ENCODE results near the gene ACOT12.
"Not testable (repeated sequence)": the region's sequence is repeated elsewhere in the genome, so short reads cannot be mapped to it uniquely, and the experiment has no call there.

Gene ACOT12

GRCh38 chr5:81393783-81394718 is at the start of gene ACOT12:
Gene ACOT12 (minus strand): TSS chr5:81394134. CDS start chr5:81394114, 20 bp downstream.
- DNase-seq (ENCODE audit: low spot score) (no peak), FAIRE-seq (no peak)

- no peak for DNase-seq (ENCODE audit: low spot score)
- no peak for FAIRE-seq
These were observed 41.1 kb upstream of the ACOT12 start for GRCh38 chr5:81435023-81435422.

GRCh38 chr5:81429985-81430384 is 36.1 kb upstream of the ACOT12 start:
- DNase-seq (ENCODE audit: low spot score) (no peak), FAIRE-seq (no peak)

GRCh38 chr5:81429363-81429762 is 35.4 kb upstream of the ACOT12 start:
- FAIRE-seq: no peak
- no peak for DNase-seq (ENCODE audit: low spot score)

- no peak for FAIRE-seq
- DNase-seq (ENCODE audit: low spot score): no peak
These were observed 34.9 kb upstream of the ACOT12 start for GRCh38 chr5:81428861-81429260.

- FAIRE-seq: no peak
- DNase-seq (ENCODE audit: low spot score): no peak
These were observed 34.5 kb upstream of the ACOT12 start for GRCh38 chr5:81428446-81428845.

GRCh38 chr5:81427566-81427965 is 33.6 kb upstream of the ACOT12 start:
- FAIRE-seq: no peak
- no peak for DNase-seq (ENCODE audit: low spot score)

- DNase-seq (ENCODE audit: low spot score) (no peak), FAIRE-seq (no peak)
These were observed 32.6 kb upstream of the ACOT12 start for GRCh38 chr5:81426359-81427030.

- DNase-seq (ENCODE audit: low spot score): no peak
These were observed 31.6 kb upstream of the ACOT12 start for GRCh38 chr5:81425569-81425968.

GRCh38 chr5:81424728-81425127 is 30.8 kb upstream of the ACOT12 start:
- FAIRE-seq (no peak), DNase-seq (ENCODE audit: low spot score) (no peak)

More at GRCh38 chr5:81425569-81425968, 31.6 kb upstream of the ACOT12 start:
- peak; percentile 50 for FAIRE-seq

GRCh38 chr5:81422671-81423070 is 28.7 kb upstream of the ACOT12 start:
- FAIRE-seq (no peak), DNase-seq (ENCODE audit: low spot score) (no peak)

GRCh38 chr5:81420039-81420667 is 26.2 kb upstream of the ACOT12 start:
- DNase-seq (ENCODE audit: low spot score) (peak; percentile 72), FAIRE-seq (peak; percentile 88)

- no peak for DNase-seq (ENCODE audit: low spot score)
- no peak for FAIRE-seq
These were observed 24.7 kb upstream of the ACOT12 start for GRCh38 chr5:81418606-81419005.

- DNase-seq (ENCODE audit: low spot score) (no peak), FAIRE-seq (no peak)
These were observed 23.1 kb upstream of the ACOT12 start for GRCh38 chr5:81417052-81417451.

- DNase-seq (ENCODE audit: low spot score) (no peak), FAIRE-seq (no peak)
These were observed 16.0 kb upstream of the ACOT12 start for GRCh38 chr5:81409896-81410295.

GRCh38 chr5:81409361-81409760 is 15.4 kb upstream of the ACOT12 start:
- no peak for FAIRE-seq
- no peak for DNase-seq (ENCODE audit: low spot score)

- DNase-seq (ENCODE audit: low spot score): no peak
- no peak for FAIRE-seq
These were observed 14.6 kb upstream of the ACOT12 start for GRCh38 chr5:81408496-81408895.

GRCh38 chr5:81407811-81408210 is 13.9 kb upstream of the ACOT12 start:
- not testable (repeated sequence) for FAIRE-seq; DNase-seq (ENCODE audit: low spot score)

- DNase-seq (ENCODE audit: low spot score) (no peak), FAIRE-seq (no peak)
These were observed 11.4 kb upstream of the ACOT12 start for GRCh38 chr5:81405126-81405891.

GRCh38 chr5:81402192-81402930 is 8.4 kb upstream of the ACOT12 start:
- FAIRE-seq: no peak
- no peak for DNase-seq (ENCODE audit: low spot score)

- DNase-seq (ENCODE audit: low spot score) (no peak), FAIRE-seq (no peak)
These were observed 7.3 kb upstream of the ACOT12 start for GRCh38 chr5:81401266-81401665.

Data from RCC 7860 (cell line).